Smooth muscle cell (in vitro differentiated cells): Measurements from ENCODE around the gene AKIRIN1. TPM values are rescaled to one million over a fixed set of nuclear protein-coding genes. Genes with fewer than 3 reads are reported as not detected.

Source experiments
- DNase-seq: peaks from one replicate; lab custom pipeline; 2025; ENCODE audit not compliant: unreplicated experiment; lab: John Stamatoyannopoulos, UW
- H2AFZ ChIP-seq: fragments of 200-600 bp; sonication (generic); 2 replicates; pipeline ENCODE4 v1.6.0; 2016; ENCODE audit warnings: antibody characterized with exemption, low read depth, mild to moderate bottlenecking
- H3F3A ChIP-seq: fragments of 200-600 bp; sonication (generic); 2 replicates; pipeline ENCODE4 v1.6.0; 2017; ENCODE audit warnings: antibody characterized with exemption, low read depth
- H3K27ac ChIP-seq: fragments of 200-600 bp; sonication (generic); 2 replicates; pipeline ENCODE4 v1.5.1; 2016; ENCODE audit warnings: low read depth, mild to moderate bottlenecking
- H3K27me3 ChIP-seq: fragments of 200-600 bp; sonication (generic); 2 replicates; pipeline ENCODE4 v1.6.1; 2016; ENCODE audit warnings: low read depth, mild to moderate bottlenecking
- H3K36me3 ChIP-seq: fragments of 200-600 bp; sonication (generic); 2 replicates; pipeline ENCODE4 v1.5.1; 2016; ENCODE audit warnings: low read depth
- H3K4me1 ChIP-seq: fragments of 200-600 bp; sonication (generic); 2 replicates; pipeline ENCODE4 v1.5.1; 2016; ENCODE audit warnings: low read depth
- H3K4me2 ChIP-seq: fragments of 200-600 bp; sonication (generic); 2 replicates; pipeline ENCODE4 v1.6.0; 2016; ENCODE audit warnings: mild to moderate bottlenecking
- H3K4me3 ChIP-seq: fragments of 200-600 bp; sonication (generic); 2 replicates; pipeline ENCODE4 v1.5.1; 2016; ENCODE audit warnings: mild to moderate bottlenecking
- H3K79me2 ChIP-seq: fragments of 200-600 bp; sonication (generic); 2 replicates; pipeline ENCODE4 v1.6.0; 2016; ENCODE audit warnings: low read depth, mild to moderate bottlenecking
- H3K9ac ChIP-seq: fragments of 200-600 bp; sonication (generic); 2 replicates; pipeline ENCODE4 v1.6.0; 2016; ENCODE audit warnings: low read depth
- H3K9me3 ChIP-seq: fragments of 200-600 bp; sonication (generic); replicated peaks from 2 replicates; pipeline ENCODE4 v1.5.1; 2016; ENCODE audit warnings: low read depth
- H4K20me1 ChIP-seq: fragments of 200-600 bp; sonication (generic); 2 replicates; pipeline ENCODE4 v1.6.0; 2016; ENCODE audit warnings: low read depth
- WGBS: methylation state at CpG from one replicate; pipeline ENCODE4 v1.1.7; 2016; ENCODE audit warnings: low lambda C conversion rate; 5-methylcytosine and 5-hydroxymethylcytosine counted together
- polyA plus RNA-seq: library from polyadenylated mRNA; unstranded; fragments of >200 nt; fragmentation: Nextera tagmentation; extraction: Ambion mirVana; gene quantifications from 2 replicates; pipeline ENCODE4 v1.2.1, GENCODE V29; 2016
- total RNA-seq: library from RNA; depleted of rRNA; stranded (reverse); fragments of >200 nt; gene quantifications from 2 replicates; pipeline ENCODE4 v1.2.3, GENCODE V29; 2014
- TF ChIP-seq, protein P1 (sequence below): fragments of 200-600 bp; sonication (generic); IDR thresholded peaks from 2 replicates; pipeline ENCODE4 v1.5.1; 2017; ENCODE audit warnings: borderline replicate concordance, mild to moderate bottlenecking, antibody characterized with exemption; ENCODE audit not compliant: insufficient read depth, poor library complexity, severe bottlenecking

AKIRIN1 gene
- total and polyA plus RNA-seq, 2 experiments from 2014 or later: 64.5 to 68.6 TPM

GRCh38 chr1:38994196-38994595, 3.1 kb downstream of the AKIRIN1 start:
- Histone ChIP-seq H3K9me3 (no peaks in the 10 kb centered on the region), H3K9ac (no peak overlapping the region), H3K4me1 (peaks cover 23% of the 10 kb centered on the region), H3K4me3 (no peak overlapping the region), H4K20me1 (peaks cover 79% of the 10 kb centered on the region), H3K4me2 (peak overlapping the region; percentile 29), H3F3A (no peaks in the 10 kb centered on the region), H3K79me2 (peaks cover 79% of the 10 kb centered on the region), H2AFZ (no peak overlapping the region), H3K27ac (no peak overlapping the region), H3K36me3 (no peaks in the 10 kb centered on the region), H3K27me3 (no peaks in the 10 kb centered on the region)
- no peak for DNase-seq
- TF ChIP-seq, protein P1, sequence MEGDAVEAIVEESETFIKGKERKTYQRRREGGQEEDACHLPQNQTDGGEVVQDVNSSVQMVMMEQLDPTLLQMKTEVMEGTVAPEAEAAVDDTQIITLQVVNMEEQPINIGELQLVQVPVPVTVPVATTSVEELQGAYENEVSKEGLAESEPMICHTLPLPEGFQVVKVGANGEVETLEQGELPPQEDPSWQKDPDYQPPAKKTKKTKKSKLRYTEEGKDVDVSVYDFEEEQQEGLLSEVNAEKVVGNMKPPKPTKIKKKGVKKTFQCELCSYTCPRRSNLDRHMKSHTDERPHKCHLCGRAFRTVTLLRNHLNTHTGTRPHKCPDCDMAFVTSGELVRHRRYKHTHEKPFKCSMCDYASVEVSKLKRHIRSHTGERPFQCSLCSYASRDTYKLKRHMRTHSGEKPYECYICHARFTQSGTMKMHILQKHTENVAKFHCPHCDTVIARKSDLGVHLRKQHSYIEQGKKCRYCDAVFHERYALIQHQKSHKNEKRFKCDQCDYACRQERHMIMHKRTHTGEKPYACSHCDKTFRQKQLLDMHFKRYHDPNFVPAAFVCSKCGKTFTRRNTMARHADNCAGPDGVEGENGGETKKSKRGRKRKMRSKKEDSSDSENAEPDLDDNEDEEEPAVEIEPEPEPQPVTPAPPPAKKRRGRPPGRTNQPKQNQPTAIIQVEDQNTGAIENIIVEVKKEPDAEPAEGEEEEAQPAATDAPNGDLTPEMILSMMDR: no peak
- WGBS: 63% methylated on average over 5 of the region's 5 CpGs

GRCh38 chr1:38997034-38997900, 6.2 kb downstream of the AKIRIN1 start:
- Histone ChIP-seq H3K79me2 (peaks cover 83% of the 10 kb centered on the region), H4K20me1 (peaks cover 100% of the 10 kb centered on the region), H3F3A (no peaks in the 10 kb centered on the region), H3K4me1 (peaks cover 13% of the 10 kb centered on the region), H3K4me2 (peak overlapping the region; percentile 41), H3K9me3 (no peaks in the 10 kb centered on the region), H3K27ac (peak overlapping the region; percentile 44), H3K9ac (no peak overlapping the region), H3K36me3 (no peaks in the 10 kb centered on the region), H3K4me3 (no peak overlapping the region), H3K27me3 (no peaks in the 10 kb centered on the region), H2AFZ (no peak overlapping the region)
- no peak for DNase-seq
- TF ChIP-seq, protein P1: no peak
- 47% methylated on average over 4 of the region's 4 CpGs for WGBS

- WGBS: 41% methylated on average over 3 of the region's 3 CpGs
- Histone ChIP-seq H3K4me1 (peaks cover 8% of the 10 kb centered on the region), H3K9me3 (no peaks in the 10 kb centered on the region), H3K36me3 (peaks cover 4% of the 10 kb centered on the region), H3K27ac (peak overlapping the region; percentile 44), H3K79me2 (peaks cover 77% of the 10 kb centered on the region), H3K27me3 (no peaks in the 10 kb centered on the region), H3K4me3 (no peak overlapping the region), H3K9ac (no peak overlapping the region), H4K20me1 (peaks cover 100% of the 10 kb centered on the region), H3F3A (no peaks in the 10 kb centered on the region), H2AFZ (no peak overlapping the region), H3K4me2 (peak overlapping the region; percentile 41)
- TF ChIP-seq, protein P1: no peak
- DNase-seq: no peak
Observed at GRCh38 chr1:38997901-38998190, 6.8 kb downstream of the AKIRIN1 start.
